IMR-90 (cell line): ENCODE results near the gene RUSF1. TPM values are rescaled to one million over a fixed set of nuclear protein-coding genes. Genes with fewer than 3 reads are reported as not detected.

Experiments
- ATAC-seq: fragments of 200-7000 bp; cut with Tn5 transposase; 2 replicates; pipeline ENCODE4 v1.9.1; 2020; ENCODE audit warnings: low read depth, mild to moderate bottlenecking, moderate library complexity
- BruUV-seq: library from RNA; stranded (reverse); fragments of 400-500 nt; replicated peaks from 2 replicates; lab custom pipeline; 2021; lab: Mats Ljungman, UMichigan
- CTCF ChIA-PET: fragments of 300-600 bp; formaldehyde crosslinking; extraction: SDS; loops from one replicate; lab custom pipeline; 2021; ENCODE audit warnings: antibody characterized with exemption; lab: Yijun Ruan, JAX
- POLR2A ChIA-PET: fragments of 300-600 bp; sonication (Branson Sonifier 250); formaldehyde crosslinking; loops from one replicate; lab custom pipeline; 2022; ENCODE audit warnings: antibody characterized with exemption; ENCODE audit not compliant: unreplicated experiment; lab: Charles Lee
- DNase-seq: peaks from one replicate; pipeline ENCODE4 v3.0.0; 2013
- H2AFZ ChIP-seq: replicated peaks from 2 replicates; pipeline ENCODE3; 2013; ENCODE audit warnings: low read length, mild to moderate bottlenecking; ENCODE audit not compliant: poor library complexity
- H2AK5ac ChIP-seq: 2 replicates; pipeline ENCODE4 v1.6.1; 2013; ENCODE audit warnings: low read depth, low read length, inconsistent platforms
- H2AK9ac ChIP-seq: replicated peaks from 2 replicates; pipeline ENCODE3; 2013; ENCODE audit warnings: mild to moderate bottlenecking, low read depth, low read length, moderate library complexity; ENCODE audit not compliant: poor library complexity
- H2BK120ac ChIP-seq: 2 replicates; pipeline ENCODE4 v1.6.1; 2013; ENCODE audit warnings: low read depth, low read length, inconsistent platforms
- H2BK15ac ChIP-seq: 3 replicates; pipeline ENCODE4 v1.6.1; 2013; ENCODE audit warnings: low read depth, low read length, inconsistent platforms
- H2BK20ac ChIP-seq: 2 replicates; pipeline ENCODE4 v1.6.1; 2013; ENCODE audit warnings: low read depth, mild to moderate bottlenecking, inconsistent platforms, low read length, moderate library complexity
- H2BK5ac ChIP-seq: 2 replicates; pipeline ENCODE4 v1.6.1; 2013; ENCODE audit warnings: mild to moderate bottlenecking, low read depth, low read length, inconsistent platforms; ENCODE audit not compliant: poor library complexity, severe bottlenecking
- H3K14ac ChIP-seq: replicated peaks from 2 replicates; pipeline ENCODE4 v1.6.1; 2013; ENCODE audit warnings: low read depth, low read length, inconsistent platforms
- H3K18ac ChIP-seq: 2 replicates; pipeline ENCODE4 v1.6.1; 2013; ENCODE audit warnings: low read depth, low read length, control low read depth
- H3K23ac ChIP-seq: 2 replicates; pipeline ENCODE4 v1.6.1; 2013; ENCODE audit warnings: low read depth, low read length, inconsistent platforms
- H3K27ac ChIP-seq: 2 replicates; pipeline ENCODE4 v1.5.1; 2013; ENCODE audit warnings: mild to moderate bottlenecking, control low read depth, low read length; ENCODE audit not compliant: insufficient read depth
- H3K27me3 ChIP-seq: 2 replicates; pipeline ENCODE4 v1.6.1; 2013; ENCODE audit warnings: low read length; ENCODE audit not compliant: control insufficient read depth, insufficient read depth
- H3K36me3 ChIP-seq: 2 replicates; pipeline ENCODE4 v1.6.1; 2013; ENCODE audit warnings: low read length, mixed read lengths; ENCODE audit not compliant: control insufficient read depth, insufficient read depth
- H3K4ac ChIP-seq: 2 replicates; pipeline ENCODE4 v1.6.1; 2013; ENCODE audit warnings: low read depth, low read length, inconsistent platforms
- H3K4me1 ChIP-seq: 2 replicates; pipeline ENCODE4 v1.6.1; 2013; ENCODE audit warnings: low read length, mixed read lengths; ENCODE audit not compliant: control insufficient read depth, insufficient read depth
- H3K4me2 ChIP-seq: 2 replicates; pipeline ENCODE4 v1.6.1; 2013; ENCODE audit warnings: low read depth, mild to moderate bottlenecking, control low read depth, low read length, moderate library complexity
- H3K4me3 ChIP-seq: 2 replicates; pipeline ENCODE4 v1.5.1; 2013; ENCODE audit warnings: low read depth, mild to moderate bottlenecking, control low read depth, low read length, moderate library complexity; ENCODE audit not compliant: insufficient read depth
- H3K56ac ChIP-seq: 2 replicates; pipeline ENCODE4 v1.6.1; 2013; ENCODE audit warnings: low read length, inconsistent platforms; ENCODE audit not compliant: insufficient read depth; ENCODE audit errors: extremely low read depth
- H3K79me1 ChIP-seq, 2 experiments: 2 replicates each; pipeline ENCODE4 v1.6.1; 2013; ENCODE audit warnings: low read length in 2 of 2, inconsistent platforms in 1 of 2, low read depth in 1 of 2
- H3K9ac ChIP-seq: 2 replicates; pipeline ENCODE4 v1.6.1; 2013; ENCODE audit warnings: low read depth, low read length, control low read depth
- H3K9me1 ChIP-seq: 2 replicates; pipeline ENCODE4 v1.6.1; 2013; ENCODE audit warnings: low read length, inconsistent platforms; ENCODE audit not compliant: insufficient read depth
- H3K9me3 ChIP-seq: 2 replicates; pipeline ENCODE4 v1.6.1; 2013; ENCODE audit warnings: low read length; ENCODE audit not compliant: control insufficient read depth, insufficient read depth
- H4K20me1 ChIP-seq: 2 replicates; pipeline ENCODE4 v1.6.1; 2013; ENCODE audit warnings: low read length, inconsistent platforms; ENCODE audit not compliant: insufficient read depth
- H4K5ac ChIP-seq: 2 replicates; pipeline ENCODE4 v1.6.1; 2013; ENCODE audit warnings: mild to moderate bottlenecking, low read depth, low read length, control low read depth
- H4K8ac ChIP-seq, 2 experiments: 2 replicates each; pipeline ENCODE4 v1.6.1; 2013; ENCODE audit warnings: low read depth in 2 of 2, low read length in 2 of 2, control low read depth in 1 of 2, inconsistent platforms in 1 of 2
- H4K91ac ChIP-seq: 2 replicates; pipeline ENCODE4 v1.6.1; 2013; ENCODE audit warnings: low read depth, low read length, inconsistent platforms; ENCODE audit not compliant: insufficient read depth
- BHLHE40 ChIP-seq: fragments of 150-350 bp; IDR thresholded peaks from 2 replicates; pipeline ENCODE4 v1.6.1; 2016; ENCODE audit warnings: mild to moderate bottlenecking, low read depth, low read length
- CEBPB ChIP-seq: IDR thresholded peaks from 2 replicates; pipeline ENCODE4 v1.6.1; 2012; ENCODE audit warnings: low read depth, low read length, improper control_type of control experiment
- CHD1 ChIP-seq: IDR thresholded peaks from 2 replicates; pipeline ENCODE4 v1.6.1; 2012; ENCODE audit warnings: low read depth, low read length, improper control_type of control experiment
- CTCF ChIP-seq: conservative IDR thresholded peaks from 2 replicates; pipeline ENCODE4 v1.5.1; 2012; ENCODE audit warnings: mild to moderate bottlenecking, low read depth, low read length, improper control_type of control experiment
- FOS ChIP-seq: fragments of 150-350 bp; IDR thresholded peaks from 2 replicates; pipeline ENCODE4 v1.6.1; 2016; ENCODE audit warnings: low read depth, low read length
- MAFK ChIP-seq: IDR thresholded peaks from 2 replicates; pipeline ENCODE4 v1.6.1; 2012; ENCODE audit warnings: low read depth, low read length, improper control_type of control experiment
- MAZ ChIP-seq: IDR thresholded peaks from 2 replicates; pipeline ENCODE4 v1.6.1; 2012; ENCODE audit warnings: low read depth, mild to moderate bottlenecking, low read length, improper control_type of control experiment, moderate library complexity, borderline replicate concordance
- MXI1 ChIP-seq: IDR thresholded peaks from 2 replicates; pipeline ENCODE4 v1.6.1; 2012; ENCODE audit warnings: low read depth, mild to moderate bottlenecking, low read length, moderate library complexity, borderline replicate concordance
- NFE2L2 ChIP-seq: fragments of 150-350 bp; IDR thresholded peaks from 2 replicates; pipeline ENCODE4 v1.6.1; 2016; ENCODE audit warnings: low read depth, mild to moderate bottlenecking, low read length
- POLR2A ChIP-seq: IDR thresholded peaks from 2 replicates; pipeline ENCODE4 v1.6.1; 2012; ENCODE audit warnings: mild to moderate bottlenecking, low read depth, low read length
- RAD21 ChIP-seq: IDR thresholded peaks from 2 replicates; pipeline ENCODE4 v1.6.1; 2012; ENCODE audit warnings: low read length, improper control_type of control experiment
- RCOR1 ChIP-seq: IDR thresholded peaks from 2 replicates; pipeline ENCODE4 v1.6.1; 2012; ENCODE audit warnings: mild to moderate bottlenecking, low read length, improper control_type of control experiment; ENCODE audit not compliant: insufficient replicate concordance
- RFX5 ChIP-seq: IDR thresholded peaks from 2 replicates; pipeline ENCODE4 v1.8.0; 2012; ENCODE audit warnings: low read depth, mild to moderate bottlenecking, low read length, moderate library complexity
- SMC3 ChIP-seq: fragments of 150-350 bp; IDR thresholded peaks from 2 replicates; pipeline ENCODE4 v1.6.1; 2016; ENCODE audit warnings: low read depth, mild to moderate bottlenecking, antibody characterized with exemption, low read length, moderate library complexity
- USF2 ChIP-seq: fragments of 150-350 bp; IDR thresholded peaks from 2 replicates; pipeline ENCODE4 v1.6.1; 2017; ENCODE audit warnings: mild to moderate bottlenecking, antibody characterized with exemption, low read length, low read depth
- WGBS, 2 experiments: methylation state at CpG; one replicate each; pipeline versions ENCODE4 v1.1.5 to v1.1.7; 2013; ENCODE audit warnings: missing lambda C conversion rate in 2 of 2; ENCODE audit not compliant: insufficient read length in 1 of 2; ENCODE audit errors: extremely low coverage in 2 of 2; 5-methylcytosine and 5-hydroxymethylcytosine counted together
- dilution Hi-C: fragments of 300-500 bp; cut with HindIII; formaldehyde crosslinking; loops from one replicate; pipeline ENCODE4 v1.14.3; 2018; ENCODE audit warnings: low sequenced_read_pairs; ENCODE audit not compliant: unreplicated experiment
- in situ Hi-C: fragments of 300-500 bp; cut with MboI; formaldehyde crosslinking; loops from 3 replicates; pipeline ENCODE4 v1.14.3; 2019; ENCODE audit warnings: low sequenced_read_pairs, inconsistent platforms, mixed read lengths
- intact Hi-C: fragments of 100-400 bp; cut with micrococcal nuclease; formaldehyde crosslinking; loops from 2 replicates; pipeline ENCODE4 v1.10.0; 2022
- polyA plus RNA-seq, 3 experiments: library from polyadenylated mRNA; depleted of rRNA; stranded (reverse); fragments of >200 nt; gene quantifications; 2 replicates each; pipeline ENCODE4 v1.2.3, GENCODE V29; 2012; ENCODE audit warnings: low replicate concordance in 1 of 3
- total RNA-seq: library from RNA; depleted of rRNA; stranded (reverse); fragments of >200 nt; gene quantifications from 2 replicates; pipeline ENCODE4 v1.2.3, GENCODE V29; 2012

The RUSF1 gene
- total and polyA plus RNA-seq, 2 of the 4 experiments (the other 2 are of a cell fraction), result 22.9 to 65.0 TPM

- no peak overlapping the region for H2BK15ac ChIP-seq
- peak; percentile 52 for ATAC-seq
- H2AK9ac ChIP-seq, result no peak overlapping the region
- H4K91ac ChIP-seq, result no peak overlapping the region
- H3K23ac ChIP-seq, result no peak overlapping the region
- H3K4ac ChIP-seq, result no peak overlapping the region
- in situ Hi-C loops (loop anchor here (10.0 to 25.0 kb wide), 2 partner anchors 57 to 210 kb away; partner anchors contain the start of gene ZNF843), intact Hi-C loops (loop anchor here (10.0 kb wide), 1 partner anchor 57 kb away; the partner anchor contains the start of gene ZNF843), dilution Hi-C loops (no loop called here)
- H2BK120ac ChIP-seq, result no peak overlapping the region
- no peak overlapping the region for H3K18ac ChIP-seq
- H4K20me1 ChIP-seq, result peaks cover 13% of the 10 kb centered on the region; the same call in 1 of the 2 replicates
- no peak overlapping the region for H3K56ac ChIP-seq
- H3K4me1 ChIP-seq, result peaks cover 7% of the 10 kb centered on the region
- H2BK5ac ChIP-seq, result no peak overlapping the region
- H3K9me1 ChIP-seq, result peaks cover 17% of the 10 kb centered on the region
- no peak for DNase-seq
- H3K4me2 ChIP-seq, result no peak overlapping the region
- H2AFZ ChIP-seq, result no peak overlapping the region
- BruUV-seq, result no TSS peak
- POLR2A ChIA-PET, result no interaction called here
- no peak overlapping the region for H2AK5ac ChIP-seq
- no peak overlapping the region for H4K8ac ChIP-seq
- H3K4me3 ChIP-seq, result no peak overlapping the region
- H3K14ac ChIP-seq, result no peak overlapping the region
- no CpG with 5 or more reads among the region's 4 CpGs for WGBS, 2 experiments
- H3K9ac ChIP-seq, result no peak overlapping the region
- no peak overlapping the region for H4K5ac ChIP-seq
- H3K27me3 ChIP-seq, result no peaks in the 10 kb centered on the region
- H2BK20ac ChIP-seq, result no peak overlapping the region
- CTCF ChIA-PET, result no interaction called here
- H3K9me3 ChIP-seq, result no peaks in the 10 kb centered on the region
- H3K36me3 ChIP-seq, result peaks cover 48% of the 10 kb centered on the region
- TF ChIP-seq MAZ, result no peak
- no peak for TF ChIP-seq RAD21
- TF ChIP-seq NFE2L2, result no peak
- TF ChIP-seq FOS, result no peak
- TF ChIP-seq USF2, result no peak
- TF ChIP-seq BHLHE40, result no peak
- no peak for TF ChIP-seq RCOR1
- no peak for TF ChIP-seq SMC3
- TF ChIP-seq RFX5, result no peak
- TF ChIP-seq CHD1, result no peak
- TF ChIP-seq MXI1, result no peak
- no peak for TF ChIP-seq MAFK
- TF ChIP-seq POLR2A, result no peak
- no peak for TF ChIP-seq CEBPB
- TF ChIP-seq CTCF, result no peak
- H3K79me1 ChIP-seq, result peaks cover 25 to 72% of the 10 kb centered on the region in 2 experiments
- no peak overlapping the region for H3K27ac ChIP-seq
These were observed 6.2 kb downstream of the RUSF1 start for GRCh38 chr16:31501966-31502348.
